ENCODE results near the gene SCGB1D1.

- TF ChIP-seq EP300 (IDR thresholded peaks at IDR 0.05) (no peak), POLR2A (IDR thresholded peaks at IDR 0.05) (no peak)
These were observed 43.4 kb upstream of the SCGB1D1 start for GRCh38 chr11:62146476-62147200.
